HG03039 (cell line): Measurements from ENCODE around the gene GPX1.
"Not testable (repeated sequence)": the region's sequence is repeated elsewhere in the genome, so short reads cannot be mapped to it uniquely, and the experiment has no call there.

ENCODE experiments used
- ATAC-seq: cut with Tn5 transposase; IDR thresholded peaks from one replicate; pipeline ENCODE4 v1.9.1; 2021; ENCODE audit warnings: mild to moderate bottlenecking, moderate library complexity; ENCODE audit not compliant: unreplicated experiment

GPX1 gene

GRCh38 chr3:49358884-49359225, 702 bp upstream of the GPX1 start:
- ATAC-seq, result no peak

- ATAC-seq, result peak; percentile 16
Observed at GRCh38 chr3:49357443-49358216, 523 bp downstream of the GPX1 start.

GRCh38 chr3:49357095-49357442, 1.1 kb downstream of the GPX1 start:
- not testable (repeated sequence) for ATAC-seq

GRCh38 chr3:49352890-49353421, 5.2 kb downstream of the GPX1 start:
- ATAC-seq, result no peak

- no peak for ATAC-seq
Observed at GRCh38 chr3:49352281-49352680, 5.9 kb downstream of the GPX1 start.

- ATAC-seq, result no peak
Observed at GRCh38 chr3:49351521-49352011, 6.6 kb downstream of the GPX1 start.

- ATAC-seq, result no peak
Observed at GRCh38 chr3:49349348-49350114, 8.6 kb downstream of the GPX1 start.

GRCh38 chr3:49348361-49348760, 9.8 kb downstream of the GPX1 start:
- ATAC-seq, result not testable (repeated sequence)

- no peak for ATAC-seq
Observed at GRCh38 chr3:49346797-49347251, 11.3 kb downstream of the GPX1 start.

- ATAC-seq, result no peak
Observed at GRCh38 chr3:49343163-49343562, 15.0 kb downstream of the GPX1 start.

- no peak for ATAC-seq
Observed at GRCh38 chr3:49341996-49342395, 16.2 kb downstream of the GPX1 start.

GRCh38 chr3:49339941-49340800, 18.0 kb downstream of the GPX1 start, which contains the start of gene USP4:
USP4 (minus strand) TSS chr3:49340053; CDS start chr3:49340024, 29 bp downstream.
- ATAC-seq, result peak; percentile 81

- ATAC-seq, result peak; percentile 7
Observed at GRCh38 chr3:49339581-49339940, 18.6 kb downstream of the GPX1 start.

- ATAC-seq, result no peak
Observed at GRCh38 chr3:49333916-49334633, 24.1 kb downstream of the GPX1 start.

GRCh38 chr3:49333091-49333490, 25.1 kb downstream of the GPX1 start:
- no peak for ATAC-seq

- ATAC-seq, result no peak
Observed at GRCh38 chr3:49329186-49329585, 29.0 kb downstream of the GPX1 start.

GRCh38 chr3:49328350-49328749, 29.8 kb downstream of the GPX1 start:
- ATAC-seq, result not testable (repeated sequence)

GRCh38 chr3:49327485-49327884, 30.7 kb downstream of the GPX1 start:
- no peak for ATAC-seq

GRCh38 chr3:49324768-49325167, 33.4 kb downstream of the GPX1 start:
- no peak for ATAC-seq
